ENCODE results near the gene TMED8.
"Not testable (repeated sequence)": the region's sequence is repeated elsewhere in the genome, so short reads cannot be mapped to it uniquely, and the experiment has no call there.

Gene TMED8

GRCh38 chr14:77359626-77360025 is 17.3 kb downstream of the TMED8 start:
- DNase-seq: no peak

- DNase-seq: no peak
These were observed 20.0 kb downstream of the TMED8 start for GRCh38 chr14:77356899-77357298.

GRCh38 chr14:77355811-77356210 is 21.1 kb downstream of the TMED8 start:
- DNase-seq: no peak

GRCh38 chr14:77353469-77354141 is 23.3 kb downstream of the TMED8 start:
- no peak for DNase-seq

- DNase-seq: no peak
These were observed 29.1 kb downstream of the TMED8 start for GRCh38 chr14:77347751-77348150.

GRCh38 chr14:77346495-77346894 is 30.4 kb downstream of the TMED8 start:
- DNase-seq: no peak

GRCh38 chr14:77344377-77344996 is 32.4 kb downstream of the TMED8 start:
- DNase-seq: no peak

- peak; percentile 45 for DNase-seq
These were observed 33.2 kb downstream of the TMED8 start for GRCh38 chr14:77343662-77344061.

- no peak for DNase-seq
These were observed 34.0 kb downstream of the TMED8 start for GRCh38 chr14:77342726-77343397.

- no peak for DNase-seq
These were observed 36.5 kb downstream of the TMED8 start for GRCh38 chr14:77340389-77340788.

GRCh38 chr14:77339407-77339806 is 37.5 kb downstream of the TMED8 start:
- DNase-seq: no peak

- DNase-seq: no peak
These were observed 38.6 kb downstream of the TMED8 start for GRCh38 chr14:77338302-77338701.

- no peak for DNase-seq
These were observed 39.0 kb downstream of the TMED8 start for GRCh38 chr14:77337880-77338279.

GRCh38 chr14:77337255-77337654 is 39.6 kb downstream of the TMED8 start:
- not testable (repeated sequence) for DNase-seq

- no peak for DNase-seq
These were observed 41.3 kb downstream of the TMED8 start for GRCh38 chr14:77335576-77335975.

GRCh38 chr14:77329872-77330271 is 47.0 kb downstream of the TMED8 start:
- DNase-seq: no peak

- no peak for DNase-seq
These were observed 49.8 kb downstream of the TMED8 start for GRCh38 chr14:77327111-77327510.

GRCh38 chr14:77325746-77326094 is 51.2 kb downstream of the TMED8 start:
- DNase-seq: no peak

- peak; percentile 17 for DNase-seq
These were observed 51.8 kb downstream of the TMED8 start for GRCh38 chr14:77324816-77325745.

- DNase-seq: no peak
These were observed 52.6 kb downstream of the TMED8 start for GRCh38 chr14:77324289-77324688.

- DNase-seq: no peak
These were observed 53.3 kb downstream of the TMED8 start for GRCh38 chr14:77323571-77323970.

GRCh38 chr14:77322951-77323350 is 53.9 kb downstream of the TMED8 start:
- DNase-seq: no peak

GRCh38 chr14:77322250-77322902 is 54.5 kb downstream of the TMED8 start:
- DNase-seq: no peak
